ENCODE measurements around the gene GRM8. TPM values are rescaled to one million over a fixed set of nuclear protein-coding genes. Genes with fewer than 3 reads are reported as not detected.

GRM8 gene
- polyA plus RNA-seq, 1 donor = 0.04 TPM

GRCh38 chr7:126440542-126440941, 812.2 kb downstream of the GRM8 start:
- DNase-seq = no peak
- no peak overlapping the region for H3K27ac ChIP-seq (ENCODE audit: low read length)
- peaks cover 8% of the 10 kb centered on the region for H3K4me1 ChIP-seq (ENCODE audit: control insufficient read depth, insufficient read depth, low read length)
- no CpG with 5 or more reads among the region's 2 CpGs for WGBS (ENCODE audit: insufficient coverage, low lambda C conversion rate)
- H3K36me3 ChIP-seq (ENCODE audit: control insufficient read depth, insufficient read depth, low read length) = no peaks in the 10 kb centered on the region
- no peak overlapping the region for H3K4me3 ChIP-seq (ENCODE audit: low read length)
- no peaks in the 10 kb centered on the region for H3K9me3 ChIP-seq (ENCODE audit: control insufficient read depth, low read depth, low read length)
- H3K27me3 ChIP-seq (ENCODE audit: control insufficient read depth, insufficient read depth, low read length) = no peaks in the 10 kb centered on the region

GRCh38 chr7:126436213-126436868, 816.4 kb downstream of the GRM8 start:
- DNase-seq = no peak
- WGBS (ENCODE audit: insufficient coverage, low lambda C conversion rate) = no CpG with 5 or more reads among the region's 2 CpGs
- Histone ChIP-seq H3K4me1 (ENCODE audit: control insufficient read depth, insufficient read depth, low read length) (peaks cover 6% of the 10 kb centered on the region), H3K9me3 (ENCODE audit: control insufficient read depth, low read depth, low read length) (no peaks in the 10 kb centered on the region), H3K27ac (ENCODE audit: low read length) (no peak overlapping the region), H3K27me3 (ENCODE audit: control insufficient read depth, insufficient read depth, low read length) (no peaks in the 10 kb centered on the region), H3K36me3 (ENCODE audit: control insufficient read depth, insufficient read depth, low read length) (no peaks in the 10 kb centered on the region), H3K4me3 (ENCODE audit: low read length) (no peak overlapping the region)

- DNase-seq = no peak
- 100% methylated on average over 1 of the region's 1 CpG for WGBS (ENCODE audit: insufficient coverage, low lambda C conversion rate)
- Histone ChIP-seq H3K4me1 (ENCODE audit: control insufficient read depth, insufficient read depth, low read length) (no peaks in the 10 kb centered on the region), H3K36me3 (ENCODE audit: control insufficient read depth, insufficient read depth, low read length) (no peaks in the 10 kb centered on the region), H3K9me3 (ENCODE audit: control insufficient read depth, low read depth, low read length) (no peaks in the 10 kb centered on the region), H3K27ac (ENCODE audit: low read length) (no peak overlapping the region), H3K4me3 (ENCODE audit: low read length) (no peak overlapping the region), H3K27me3 (ENCODE audit: control insufficient read depth, insufficient read depth, low read length) (no peaks in the 10 kb centered on the region)
Observed at GRCh38 chr7:126426652-126427051, 826.1 kb downstream of the GRM8 start.

- DNase-seq = no peak
- WGBS (ENCODE audit: insufficient coverage, low lambda C conversion rate) = no CpG with 5 or more reads among the region's 1 CpG
Observed at GRCh38 chr7:126424985-126425384, 827.8 kb downstream of the GRM8 start.

GRCh38 chr7:126419047-126419446, 833.7 kb downstream of the GRM8 start:
- Histone ChIP-seq H3K4me1 (ENCODE audit: control insufficient read depth, insufficient read depth, low read length) (no peaks in the 10 kb centered on the region), H3K36me3 (ENCODE audit: control insufficient read depth, insufficient read depth, low read length) (no peaks in the 10 kb centered on the region), H3K9me3 (ENCODE audit: control insufficient read depth, low read depth, low read length) (no peaks in the 10 kb centered on the region), H3K27me3 (ENCODE audit: control insufficient read depth, insufficient read depth, low read length) (no peaks in the 10 kb centered on the region), H3K27ac (ENCODE audit: low read length) (no peak overlapping the region), H3K4me3 (ENCODE audit: low read length) (no peak overlapping the region)
- DNase-seq = no peak
- 80% methylated on average over 1 of the region's 4 CpGs for WGBS (ENCODE audit: insufficient coverage, low lambda C conversion rate)

More at GRCh38 chr7:126424985-126425384, 827.8 kb downstream of the GRM8 start:
- Histone ChIP-seq H3K36me3 (ENCODE audit: control insufficient read depth, insufficient read depth, low read length) (no peaks in the 10 kb centered on the region), H3K27me3 (ENCODE audit: control insufficient read depth, insufficient read depth, low read length) (no peaks in the 10 kb centered on the region), H3K27ac (ENCODE audit: low read length) (no peak overlapping the region), H3K4me1 (ENCODE audit: control insufficient read depth, insufficient read depth, low read length) (no peaks in the 10 kb centered on the region), H3K4me3 (ENCODE audit: low read length) (no peak overlapping the region), H3K9me3 (ENCODE audit: control insufficient read depth, low read depth, low read length) (no peaks in the 10 kb centered on the region)

- WGBS (ENCODE audit: insufficient coverage, low lambda C conversion rate) = 100% methylated on average over 1 of the region's 3 CpGs
Observed at GRCh38 chr7:126411821-126412383, 840.8 kb downstream of the GRM8 start.

GRCh38 chr7:126411032-126411820, 841.5 kb downstream of the GRM8 start:
- no peak for DNase-seq
- no peaks in the 10 kb centered on the region for H3K27me3 ChIP-seq (ENCODE audit: control insufficient read depth, insufficient read depth, low read length)
- H3K4me3 ChIP-seq (ENCODE audit: low read length) = no peak overlapping the region
- H3K4me1 ChIP-seq (ENCODE audit: control insufficient read depth, insufficient read depth, low read length) = no peaks in the 10 kb centered on the region
- WGBS (ENCODE audit: insufficient coverage, low lambda C conversion rate) = 83% methylated on average over 1 of the region's 3 CpGs
- H3K9me3 ChIP-seq (ENCODE audit: control insufficient read depth, low read depth, low read length) = no peaks in the 10 kb centered on the region
- no peak overlapping the region for H3K27ac ChIP-seq (ENCODE audit: low read length)
- no peaks in the 10 kb centered on the region for H3K36me3 ChIP-seq (ENCODE audit: control insufficient read depth, insufficient read depth, low read length)

More at GRCh38 chr7:126411821-126412383, 840.8 kb downstream of the GRM8 start:
- no peaks in the 10 kb centered on the region for H3K36me3 ChIP-seq (ENCODE audit: control insufficient read depth, insufficient read depth, low read length)
- no peak for DNase-seq
- H3K27me3 ChIP-seq (ENCODE audit: control insufficient read depth, insufficient read depth, low read length) = no peaks in the 10 kb centered on the region
- no peak overlapping the region for H3K4me3 ChIP-seq (ENCODE audit: low read length)
- no peaks in the 10 kb centered on the region for H3K9me3 ChIP-seq (ENCODE audit: control insufficient read depth, low read depth, low read length)
- no peaks in the 10 kb centered on the region for H3K4me1 ChIP-seq (ENCODE audit: control insufficient read depth, insufficient read depth, low read length)
- H3K27ac ChIP-seq (ENCODE audit: low read length) = no peak overlapping the region

- no peaks in the 10 kb centered on the region for H3K4me1 ChIP-seq (ENCODE audit: control insufficient read depth, insufficient read depth, low read length)
- WGBS (ENCODE audit: insufficient coverage, low lambda C conversion rate) = 0% methylated on average over 1 of the region's 1 CpG
- H3K9me3 ChIP-seq (ENCODE audit: control insufficient read depth, low read depth, low read length) = no peaks in the 10 kb centered on the region
- H3K36me3 ChIP-seq (ENCODE audit: control insufficient read depth, insufficient read depth, low read length) = no peaks in the 10 kb centered on the region
- DNase-seq = no peak
- no peaks in the 10 kb centered on the region for H3K27me3 ChIP-seq (ENCODE audit: control insufficient read depth, insufficient read depth, low read length)
- H3K27ac ChIP-seq (ENCODE audit: low read length) = no peak overlapping the region
- no peak overlapping the region for H3K4me3 ChIP-seq (ENCODE audit: low read length)
Observed at GRCh38 chr7:126403040-126403439, 849.7 kb downstream of the GRM8 start.

GRCh38 chr7:126401918-126402317, 850.8 kb downstream of the GRM8 start:
- no peak overlapping the region for H3K4me3 ChIP-seq (ENCODE audit: low read length)
- no peaks in the 10 kb centered on the region for H3K4me1 ChIP-seq (ENCODE audit: control insufficient read depth, insufficient read depth, low read length)
- no peaks in the 10 kb centered on the region for H3K36me3 ChIP-seq (ENCODE audit: control insufficient read depth, insufficient read depth, low read length)
- no peaks in the 10 kb centered on the region for H3K27me3 ChIP-seq (ENCODE audit: control insufficient read depth, insufficient read depth, low read length)
- DNase-seq = no peak
- no peaks in the 10 kb centered on the region for H3K9me3 ChIP-seq (ENCODE audit: control insufficient read depth, low read depth, low read length)
- H3K27ac ChIP-seq (ENCODE audit: low read length) = no peak overlapping the region

GRCh38 chr7:126398851-126399529, 853.8 kb downstream of the GRM8 start:
- Histone ChIP-seq H3K36me3 (ENCODE audit: control insufficient read depth, insufficient read depth, low read length) (no peaks in the 10 kb centered on the region), H3K27me3 (ENCODE audit: control insufficient read depth, insufficient read depth, low read length) (no peaks in the 10 kb centered on the region), H3K9me3 (ENCODE audit: control insufficient read depth, low read depth, low read length) (no peaks in the 10 kb centered on the region), H3K27ac (ENCODE audit: low read length) (no peak overlapping the region), H3K4me1 (ENCODE audit: control insufficient read depth, insufficient read depth, low read length) (no peaks in the 10 kb centered on the region), H3K4me3 (ENCODE audit: low read length) (no peak overlapping the region)
- WGBS (ENCODE audit: insufficient coverage, low lambda C conversion rate) = 90% methylated on average over 2 of the region's 3 CpGs
- no peak for DNase-seq
